Midbrain (tissue), 1 donor: Measurements from ENCODE around the gene COL18A1.
A peak's percentile ranks its signal among the peaks of the same experiment; 100 is the strongest.
"Not testable (repeated sequence)": the region's sequence is repeated elsewhere in the genome, so short reads cannot be mapped to it uniquely, and the experiment has no call there.

Source experiments
- DNase-seq: peaks from one replicate; lab custom pipeline; 2025; lab: John Stamatoyannopoulos, UW

COL18A1 gene

DNA sequence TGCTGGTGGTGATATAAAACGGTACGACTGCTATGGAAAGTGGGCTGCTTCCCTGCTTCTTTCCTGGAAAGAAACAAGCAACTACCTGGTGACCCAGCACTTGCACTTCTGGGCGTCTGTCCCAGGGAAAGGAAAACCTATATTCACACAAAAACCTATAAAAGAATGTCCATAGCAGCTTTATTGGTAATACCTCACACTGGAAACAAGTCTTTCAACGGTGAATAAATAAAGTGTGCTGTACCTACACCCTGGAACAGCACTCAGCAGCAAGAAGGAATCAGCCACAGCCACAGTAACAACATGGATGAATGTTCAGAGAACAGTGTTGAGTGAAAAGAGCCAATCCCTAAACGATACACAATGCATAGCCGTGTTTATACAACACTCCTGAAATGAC is 117.4 kb downstream of the COL18A1 start:
- no peak for DNase-seq

DNA sequence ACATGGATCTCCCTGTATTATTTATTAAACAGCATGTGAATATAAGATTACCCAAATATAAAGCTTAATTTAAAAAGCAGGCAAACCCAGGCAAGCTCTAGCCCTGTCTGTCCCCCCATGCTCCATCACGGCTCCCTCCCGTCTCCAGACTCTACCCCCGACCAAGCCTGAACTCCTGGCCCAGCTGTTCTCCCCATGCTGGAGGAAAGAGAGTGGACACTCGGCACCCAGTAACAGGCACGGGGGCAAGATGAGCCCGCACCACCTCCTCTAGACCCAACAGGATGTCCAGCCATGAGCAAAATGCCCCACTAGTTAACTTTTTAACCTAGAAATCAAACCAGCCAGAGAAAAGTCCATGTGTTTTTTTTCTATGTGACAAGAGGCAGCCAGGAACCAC is 118.0 kb downstream of the COL18A1 start:
- no peak for DNase-seq

DNA sequence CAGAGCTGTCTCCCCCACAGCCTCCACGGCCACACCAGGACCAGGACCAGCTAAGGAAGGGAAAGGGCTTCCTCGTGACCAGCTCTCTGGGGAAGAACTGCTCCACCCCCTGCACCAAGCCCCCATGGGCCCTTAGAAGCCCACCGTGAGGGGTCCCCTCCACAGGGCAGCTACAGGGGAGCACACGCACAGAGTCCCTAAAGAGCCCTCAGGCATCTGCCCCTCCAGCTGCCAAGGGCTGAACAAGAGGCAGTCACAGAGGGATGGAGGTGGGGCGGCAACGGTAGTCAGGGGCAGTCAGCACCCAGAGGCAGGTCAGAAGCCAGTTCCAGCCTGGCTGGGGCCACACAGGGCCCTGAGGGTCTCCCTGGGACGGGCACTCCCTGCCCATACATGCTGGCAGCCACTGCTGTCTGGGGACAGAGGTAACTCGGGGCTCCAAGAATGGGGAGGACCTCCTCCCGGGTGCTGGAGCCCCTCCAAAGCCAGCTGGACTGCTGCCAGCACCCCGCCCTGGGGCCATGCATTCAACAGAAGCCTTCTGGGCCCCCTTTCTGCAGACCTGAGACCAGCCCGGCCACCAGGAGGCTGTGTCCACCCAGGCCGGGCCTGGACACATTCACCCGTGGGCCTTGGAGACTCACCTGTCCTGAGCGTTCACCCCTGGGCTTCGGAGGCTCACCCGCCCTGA is 118.6 kb downstream of the COL18A1 start:
- DNase-seq: no peak

DNA sequence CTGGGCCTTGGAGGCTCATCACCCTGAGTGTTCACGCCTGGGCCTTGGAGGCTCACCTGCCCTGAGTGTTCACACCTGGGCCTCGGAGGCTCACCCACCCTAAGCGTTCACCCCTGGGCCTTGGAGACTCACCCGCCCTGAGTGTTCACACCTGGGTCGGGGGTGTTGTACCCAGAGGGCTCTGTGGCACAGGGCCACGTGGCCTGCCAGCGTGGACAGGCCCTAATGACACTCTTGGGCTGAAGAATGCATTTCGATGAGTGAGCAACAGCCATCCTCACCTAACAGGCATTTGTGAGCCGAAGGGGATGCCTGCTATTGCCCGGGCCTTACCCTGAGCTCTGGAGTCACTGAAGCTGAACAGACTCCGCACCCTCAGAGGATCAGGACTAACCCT is 119.8 kb downstream of the COL18A1 start:
- DNase-seq: no peak

DNA sequence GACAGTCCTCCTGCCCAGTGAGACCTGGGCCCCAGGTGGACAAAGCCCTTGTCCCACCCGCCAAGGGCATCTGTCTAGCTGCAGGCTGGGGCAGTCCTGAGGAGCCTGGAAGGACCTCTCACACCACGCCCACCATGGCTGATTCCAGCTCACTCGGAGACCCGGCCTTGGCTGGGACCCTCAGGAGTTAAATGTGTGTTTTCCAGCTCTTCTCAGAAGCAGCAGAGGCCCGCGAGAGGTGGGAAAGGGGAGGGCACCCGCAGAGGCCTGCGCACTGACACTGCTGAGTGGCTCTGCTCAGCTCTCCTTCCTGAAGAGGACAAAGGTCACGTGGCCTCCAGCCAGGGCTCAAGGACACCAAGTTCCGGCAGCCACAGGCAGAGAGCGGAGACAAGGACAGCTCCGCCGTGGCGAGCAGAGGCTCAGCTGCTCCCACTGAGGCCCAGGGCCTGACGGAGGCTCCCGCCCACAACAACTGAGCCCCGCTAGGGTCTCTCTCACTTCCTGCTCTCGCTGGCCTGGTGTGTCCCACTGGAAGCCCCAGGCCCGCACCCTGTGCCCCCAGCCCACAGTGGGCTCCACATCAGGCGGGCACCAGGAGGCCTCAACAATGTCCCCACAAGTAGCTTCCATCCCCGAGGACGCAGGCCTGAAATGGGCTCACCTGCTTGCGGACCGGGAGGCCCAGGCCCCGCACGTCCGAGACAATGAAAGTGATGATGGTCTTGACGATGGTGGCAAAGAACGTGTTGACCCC is 120.4 kb downstream of the COL18A1 start:
- DNase-seq: no peak

DNA sequence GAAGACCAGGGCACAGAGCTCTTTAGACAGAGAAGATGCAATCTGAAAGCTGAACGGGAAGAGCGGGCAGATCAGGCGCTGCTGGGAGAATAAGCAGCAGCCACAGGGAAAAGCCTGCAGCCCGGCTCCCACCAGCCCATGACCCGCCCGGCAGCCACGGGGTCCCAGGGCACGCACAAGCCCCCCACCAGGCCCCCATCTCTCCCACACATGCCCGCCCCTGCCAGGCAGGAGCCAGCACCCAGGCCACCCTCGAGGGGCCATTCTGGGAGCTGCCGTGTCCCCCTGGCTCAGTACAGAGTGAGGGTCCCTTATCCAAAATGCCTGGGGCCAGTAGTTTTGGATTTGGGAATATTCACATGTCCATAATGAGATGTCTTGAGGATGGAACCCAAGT is 120.9 kb downstream of the COL18A1 start:
- DNase-seq: no peak

DNA sequence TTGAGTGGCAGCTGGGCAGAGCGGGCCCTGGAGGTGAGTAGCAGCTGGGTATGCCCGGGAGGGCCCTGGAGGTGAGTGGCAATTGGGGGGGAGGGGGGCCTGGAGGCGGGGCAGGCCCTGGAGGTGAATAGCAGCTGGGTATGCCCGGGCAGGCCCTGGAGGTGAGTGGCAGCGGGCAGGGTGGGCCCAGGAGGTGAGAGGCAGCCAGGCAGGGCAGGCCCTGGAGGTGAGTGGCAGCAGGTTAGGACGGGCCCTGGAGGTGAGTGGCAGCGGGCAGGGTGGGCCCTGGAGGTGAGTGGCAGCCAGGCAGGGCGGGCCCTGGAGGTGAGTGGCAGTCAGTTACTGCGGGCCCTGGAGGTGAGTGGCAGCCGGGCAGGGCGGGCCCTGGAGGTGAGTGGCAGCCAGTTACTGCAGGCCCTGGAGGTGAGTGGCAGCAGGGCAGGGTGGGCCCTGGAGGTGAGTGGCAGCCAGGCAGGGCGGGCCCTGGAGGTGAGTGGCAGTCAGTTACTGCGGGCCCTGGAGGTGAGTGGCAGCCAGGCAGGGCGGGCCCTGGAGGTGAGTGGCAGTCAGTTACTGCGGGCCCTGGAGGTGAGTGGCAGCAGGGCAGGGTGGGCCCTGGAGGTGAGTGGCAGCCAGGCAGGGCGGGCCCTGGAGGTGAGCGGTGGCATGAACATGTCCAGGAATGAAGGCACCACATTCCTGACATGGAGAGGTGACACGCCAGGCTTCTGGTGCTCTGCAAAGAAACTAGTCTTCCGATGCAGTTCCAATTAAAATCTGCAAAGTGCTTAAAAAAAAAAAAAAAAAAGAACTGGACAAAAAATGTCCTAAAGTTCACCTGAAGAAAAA is 122.4 kb downstream of the COL18A1 start:
- DNase-seq: not testable (repeated sequence)

DNA sequence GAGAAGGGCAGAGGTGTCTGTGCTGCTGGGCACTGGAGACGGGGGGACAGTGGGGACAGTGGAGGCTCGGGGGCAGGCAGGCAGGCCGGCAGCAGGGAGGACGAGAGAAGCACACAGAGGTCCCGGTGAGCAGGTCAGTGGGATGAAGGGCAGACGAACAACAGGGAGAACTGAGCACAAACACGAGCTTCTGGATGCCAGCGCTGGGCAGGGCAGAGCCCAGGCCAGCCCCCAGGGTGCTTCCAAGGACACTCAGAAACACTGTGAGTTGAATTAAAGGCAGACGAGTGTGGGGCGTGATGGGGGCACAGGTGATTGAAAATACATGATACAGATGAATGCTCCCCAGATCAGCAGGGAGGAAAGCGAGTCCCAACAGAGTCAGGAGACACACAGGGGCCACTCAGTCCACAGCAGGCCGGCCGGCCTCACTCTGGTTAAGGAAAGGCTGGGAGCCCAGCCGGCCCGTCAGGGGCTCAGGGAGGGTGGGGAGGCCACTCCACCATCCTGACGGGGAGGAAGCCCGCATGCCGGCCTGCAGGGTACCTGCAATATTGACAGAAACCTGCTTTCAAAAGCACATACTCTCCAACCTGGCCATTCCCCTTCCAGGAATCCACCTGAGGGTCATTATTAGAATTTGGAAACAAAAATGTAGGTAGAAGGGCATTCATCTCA is 123.2 kb downstream of the COL18A1 start:
- no peak for DNase-seq

DNA sequence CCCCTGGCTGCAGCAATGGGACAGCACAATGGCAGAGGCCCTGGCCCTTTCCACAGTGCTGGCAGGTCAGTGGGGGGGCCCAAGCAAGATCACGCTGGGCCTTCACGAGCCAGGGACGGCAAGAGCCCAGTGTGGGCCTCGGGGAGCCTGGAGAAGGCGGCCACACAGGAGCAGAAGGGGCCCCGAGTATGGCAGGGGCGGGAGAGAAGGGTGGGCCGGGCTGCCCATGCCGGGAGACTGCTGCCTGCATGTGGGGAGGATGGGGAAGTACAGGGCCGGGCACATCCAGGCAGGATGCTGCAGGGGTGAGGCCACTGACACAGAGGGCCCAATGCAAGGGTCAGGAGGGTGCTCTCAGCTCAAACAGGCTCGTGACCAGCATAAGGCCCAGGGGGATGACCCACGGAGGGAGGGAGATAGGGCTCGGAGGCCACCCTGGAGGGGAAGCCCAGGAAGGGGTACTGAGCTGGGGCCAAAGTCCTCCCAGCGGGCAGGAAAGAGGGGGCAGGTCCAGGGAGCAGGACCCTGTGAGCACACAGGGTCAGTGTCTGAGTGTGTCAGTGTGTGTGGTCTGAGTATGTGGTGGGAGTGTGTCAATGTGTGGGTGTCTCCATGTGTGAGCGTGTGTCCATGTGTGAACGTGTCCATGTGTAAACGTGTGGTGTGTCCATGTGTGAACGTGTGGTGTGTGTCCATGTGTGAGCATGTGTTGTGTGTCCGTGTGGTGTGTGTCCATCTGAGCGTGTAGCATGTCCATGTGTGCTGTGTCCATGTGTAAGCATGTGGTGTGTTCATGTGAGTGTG is 124.2 kb downstream of the COL18A1 start:
- no peak for DNase-seq

DNA sequence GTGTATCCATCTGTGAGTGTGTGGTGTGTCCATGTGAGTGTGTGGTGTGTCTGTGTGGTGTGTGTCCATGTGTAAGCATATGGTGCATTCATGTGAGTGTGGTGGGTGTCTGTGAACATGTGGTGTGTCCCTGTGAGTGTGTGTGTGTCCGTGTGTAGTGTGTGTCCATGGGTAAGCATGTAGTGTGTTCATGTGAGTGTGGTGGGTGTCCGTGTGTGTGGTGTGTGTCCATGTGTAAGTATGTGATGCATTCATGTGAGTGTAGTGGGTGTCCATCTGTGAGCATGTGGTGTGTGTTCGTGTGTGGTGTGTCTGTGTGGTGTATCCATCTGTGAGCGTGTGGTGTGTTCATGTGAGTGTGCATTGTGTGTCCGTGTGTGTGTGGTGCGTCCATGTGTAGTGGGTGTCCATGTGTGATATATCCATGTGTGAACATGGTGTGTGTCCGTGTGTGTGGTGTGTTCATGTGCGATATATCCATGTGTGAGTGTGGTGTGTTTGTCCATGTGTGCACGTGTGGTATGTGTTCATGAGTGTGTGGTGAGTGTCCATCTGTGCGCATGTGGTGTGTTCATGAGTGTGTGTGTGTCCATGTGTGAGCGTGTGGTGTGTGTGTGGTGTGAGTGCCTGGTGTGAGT is 124.9 kb downstream of the COL18A1 start:
- DNase-seq: no peak

DNA sequence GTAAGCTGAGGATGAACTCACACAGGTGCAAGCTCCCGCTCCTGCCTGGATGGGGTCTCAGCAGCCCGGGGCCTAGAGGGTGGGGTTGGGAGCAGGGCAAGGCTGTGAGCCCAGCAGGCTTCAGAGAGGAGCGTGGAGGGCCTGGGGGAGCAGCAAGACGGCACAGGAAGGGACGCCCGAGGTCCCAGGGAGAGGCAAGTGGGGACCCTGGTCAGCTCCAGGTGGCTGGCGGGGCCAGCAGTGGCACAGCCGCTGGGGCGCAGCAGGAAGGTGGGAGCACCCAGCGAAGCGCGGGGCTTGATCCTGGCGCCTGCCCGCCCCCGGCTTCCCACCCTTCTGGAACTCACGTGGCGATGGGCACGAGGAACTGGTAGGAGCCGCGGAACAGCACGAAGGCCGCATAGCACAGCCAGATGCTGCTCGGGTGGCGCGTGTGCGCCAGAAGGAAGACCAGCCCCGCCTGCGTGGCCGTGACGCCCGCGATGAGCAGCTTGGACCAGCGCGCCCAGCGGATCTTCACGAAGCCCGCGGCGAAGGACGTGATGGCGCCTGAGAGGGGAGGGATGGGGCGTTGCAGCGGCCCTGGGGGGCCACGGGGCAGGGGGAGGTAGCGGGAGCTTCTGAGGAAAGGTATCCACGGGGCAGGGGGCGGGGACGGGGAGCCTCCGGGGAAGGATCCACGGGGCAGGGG is 125.6 kb downstream of the COL18A1 start:
- DNase-seq: no peak

DNA sequence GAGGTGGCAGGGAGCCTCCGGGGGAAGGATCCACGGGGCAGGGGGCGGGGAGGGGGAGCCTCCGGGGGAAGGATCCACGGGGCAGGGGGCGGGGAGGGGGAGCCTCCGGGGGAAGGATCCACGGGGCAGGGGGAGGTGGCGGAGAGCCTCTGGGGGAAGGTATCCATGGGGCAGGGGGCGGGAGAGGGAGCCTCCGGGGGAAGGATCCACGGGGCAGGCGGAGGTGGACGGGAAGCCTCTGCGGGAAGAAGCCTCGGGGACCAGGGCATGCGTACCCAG is 126.1 kb downstream of the COL18A1 start:
- DNase-seq: not testable (repeated sequence)

DNA sequence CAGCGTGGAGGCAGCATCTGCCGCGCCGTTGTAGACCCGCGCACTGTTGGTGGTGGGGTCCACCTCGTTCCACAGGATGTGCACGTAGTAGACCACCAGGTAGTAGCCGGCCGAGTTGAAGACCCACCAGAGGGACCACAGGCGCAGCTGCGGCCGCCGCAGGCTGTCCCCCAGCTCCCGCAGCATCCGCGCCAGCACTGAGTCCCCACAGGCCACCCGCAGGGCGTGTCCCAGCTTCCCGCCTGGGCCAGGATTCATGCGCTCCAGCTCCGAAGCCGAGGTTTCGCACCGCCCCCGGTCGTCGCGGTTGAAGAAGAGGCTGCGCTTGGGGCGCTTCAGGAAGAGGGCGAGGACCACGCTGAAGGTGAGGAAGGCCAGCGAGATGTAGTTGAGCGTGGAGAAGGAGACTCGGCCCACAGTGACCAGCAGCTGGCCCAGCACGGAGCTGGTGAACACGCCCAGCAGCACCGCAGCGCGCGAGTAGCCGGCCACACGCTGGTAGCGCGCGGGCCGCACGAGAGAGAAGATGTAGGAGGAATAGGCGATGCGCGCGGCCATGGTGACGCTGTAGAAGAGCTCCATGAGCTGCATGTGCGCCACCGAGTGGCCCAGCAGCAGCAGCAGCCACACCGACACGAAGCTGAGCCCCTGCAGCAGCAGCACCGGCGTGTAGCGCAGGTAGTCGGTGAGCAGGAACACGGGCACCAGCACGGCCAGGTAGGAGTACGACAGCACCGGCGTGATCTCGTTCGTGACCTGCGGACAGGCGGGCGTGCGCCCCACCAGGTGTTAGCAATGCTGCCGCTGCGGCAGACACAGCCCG is 126.6 kb downstream of the COL18A1 start:
- no peak for DNase-seq

DNA sequence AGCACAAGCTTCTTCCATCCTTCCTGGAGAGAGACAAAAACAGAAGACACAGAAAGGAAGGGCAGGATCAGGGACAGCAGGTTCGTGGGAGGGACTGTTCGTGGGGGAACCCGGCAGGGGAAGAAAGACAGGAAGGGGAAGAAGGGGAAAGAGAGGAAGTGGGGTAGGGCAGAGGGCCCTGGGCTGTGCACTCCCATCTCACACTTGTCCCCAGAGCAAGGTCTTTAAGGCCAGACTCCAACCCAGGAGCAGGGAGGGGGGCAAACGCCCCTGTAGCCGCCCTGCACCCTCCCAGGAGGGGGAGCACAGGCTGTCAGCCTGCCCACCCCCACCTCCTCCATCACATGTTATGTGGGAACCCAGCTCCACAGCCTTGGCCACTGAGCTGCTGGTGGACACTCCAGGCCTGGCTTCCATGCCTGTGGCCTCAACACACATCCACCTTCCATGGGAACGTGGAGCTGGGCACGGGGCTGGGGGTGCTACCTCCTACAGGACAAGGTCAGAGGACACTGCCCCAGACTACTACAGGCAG is 127.9 kb downstream of the COL18A1 start:
- DNase-seq: no peak

DNA sequence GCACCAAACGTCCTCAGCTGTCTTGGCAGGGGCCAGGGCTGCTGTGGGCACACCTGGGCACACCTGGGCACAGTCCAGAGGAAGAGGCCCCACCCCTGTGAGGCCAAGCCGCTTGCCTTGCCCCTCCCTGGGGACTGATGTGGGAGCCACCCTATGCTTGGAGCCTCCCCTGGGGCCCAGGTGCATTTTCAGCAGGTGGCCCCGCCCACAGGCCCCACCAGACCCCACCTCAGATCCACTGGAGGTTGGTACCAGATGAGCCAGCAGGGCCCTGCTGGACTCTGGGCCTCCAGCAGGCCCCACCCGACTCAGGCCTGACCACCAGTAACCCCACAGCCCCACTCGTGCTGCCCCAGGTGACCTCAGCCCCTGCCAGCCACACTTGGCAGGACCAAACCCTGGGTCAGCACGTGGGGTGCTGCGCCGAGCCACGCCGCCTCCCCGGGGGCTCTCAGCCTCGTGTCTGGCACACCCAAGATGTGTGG is 128.4 kb downstream of the COL18A1 start:
- no peak for DNase-seq

DNA sequence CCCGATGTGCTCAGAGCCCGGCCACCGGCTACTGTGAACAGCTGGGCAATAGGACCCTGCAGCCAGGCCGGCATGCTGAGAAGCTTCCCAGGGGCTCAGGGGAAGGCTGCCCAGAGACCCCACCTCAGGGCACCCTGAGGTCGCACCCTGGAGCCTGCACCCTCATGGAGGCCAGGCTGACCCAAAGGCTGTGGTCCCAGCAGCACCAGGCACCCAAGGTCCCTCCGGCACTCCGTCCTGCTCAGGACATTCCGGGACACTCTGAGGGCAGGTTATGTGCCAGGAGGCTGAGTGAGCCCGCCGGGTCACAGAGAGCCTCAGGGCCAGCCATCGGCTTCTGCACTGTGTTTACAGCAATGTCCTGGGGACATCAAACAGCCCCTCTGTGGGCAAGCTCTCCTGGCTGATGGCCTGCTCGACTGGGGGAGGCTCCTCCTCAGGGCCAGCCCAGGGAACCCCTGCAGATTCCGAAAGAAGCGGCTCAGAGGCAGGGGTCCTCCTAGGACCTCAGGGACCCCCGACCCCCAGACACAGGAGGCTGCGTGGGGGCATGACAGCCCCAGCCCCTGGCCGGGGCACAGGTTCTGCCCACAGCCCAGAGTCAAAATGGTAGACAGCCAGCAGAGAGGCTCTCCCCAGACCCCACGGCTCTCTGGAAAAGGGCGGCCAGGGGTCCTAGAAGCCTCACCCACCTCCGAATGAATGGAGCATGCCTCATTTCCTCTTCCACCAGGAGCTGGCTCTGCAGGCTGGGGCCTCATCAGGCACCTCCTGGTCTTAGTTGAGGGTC is 129.1 kb downstream of the COL18A1 start:
- DNase-seq: no peak

DNA sequence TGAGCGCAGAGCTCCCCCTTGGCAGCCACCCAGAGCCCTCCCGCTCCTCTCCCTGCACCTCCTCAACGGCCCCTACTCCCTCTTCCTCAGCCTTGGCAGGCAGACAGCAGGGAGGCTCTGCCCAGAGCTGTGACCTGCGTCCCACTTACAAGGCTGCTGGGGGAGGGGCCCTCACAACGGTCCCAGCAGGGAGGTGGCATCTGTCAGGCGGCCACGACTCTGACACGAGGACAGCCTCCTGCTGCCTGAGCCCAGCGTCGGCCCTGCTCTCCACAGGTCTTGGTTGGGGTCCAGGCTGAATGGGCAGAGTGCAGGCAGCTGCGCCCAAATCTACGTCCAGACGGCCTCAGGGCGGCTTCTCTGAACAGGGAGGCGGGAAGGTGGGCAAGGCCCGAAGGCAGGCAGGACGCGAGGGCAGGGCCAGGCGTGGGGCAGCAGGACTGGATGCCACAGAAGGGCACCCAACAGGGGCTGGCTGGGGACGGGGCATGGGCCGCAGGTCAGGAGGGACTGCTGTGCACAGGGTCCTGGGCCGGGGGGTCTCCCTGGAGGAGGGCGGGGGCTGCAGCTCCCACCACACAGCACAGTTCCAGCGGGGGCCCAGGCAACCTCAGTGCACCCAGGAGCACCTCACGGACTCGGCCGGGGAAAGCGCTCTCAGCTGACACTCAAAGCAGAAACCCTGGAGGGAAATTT is 129.8 kb downstream of the COL18A1 start:
- DNase-seq: peak; percentile 72
